HG03565 (cell line): ENCODE measurements around the gene AGAP2.
"Not testable (repeated sequence)": the region's sequence is repeated elsewhere in the genome, so short reads cannot be mapped to it uniquely, and the experiment has no call there.

ENCODE experiments used
- ATAC-seq: cut with Tn5 transposase; IDR thresholded peaks from one replicate; pipeline ENCODE4 v1.9.1; 2021; ENCODE audit warnings: mild to moderate bottlenecking, moderate library complexity; ENCODE audit not compliant: unreplicated experiment

AGAP2 gene

GRCh38 chr12:57707250-57707649, 31.3 kb downstream of the AGAP2 start:
- no peak for ATAC-seq

DNA sequence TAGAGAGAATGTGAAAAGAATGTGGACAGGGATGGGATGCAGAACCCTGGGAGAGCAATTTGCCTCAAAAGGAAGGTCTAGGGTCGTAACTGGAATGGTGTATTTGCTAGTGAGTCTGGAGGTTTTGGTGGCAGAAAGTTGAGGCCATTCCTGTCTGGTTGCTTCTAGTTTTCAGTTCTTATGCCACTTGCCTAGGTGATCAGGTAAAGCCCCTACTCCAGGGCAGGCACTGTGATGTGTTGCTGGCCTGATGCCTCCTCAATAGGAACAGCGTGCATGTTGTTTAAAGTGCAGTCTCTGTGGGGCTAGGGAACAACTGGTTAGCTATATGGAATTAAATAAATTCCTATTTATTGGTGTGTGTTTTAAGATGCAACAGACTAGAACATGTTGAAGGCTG, 38.2 kb downstream of the AGAP2 start:
- no peak for ATAC-seq

- ATAC-seq, result no peak
Measured at GRCh38 chr12:57698414-57698813, 40.1 kb downstream of the AGAP2 start.

- no peak for ATAC-seq
Measured at GRCh38 chr12:57697076-57697475, 41.5 kb downstream of the AGAP2 start.

DNA sequence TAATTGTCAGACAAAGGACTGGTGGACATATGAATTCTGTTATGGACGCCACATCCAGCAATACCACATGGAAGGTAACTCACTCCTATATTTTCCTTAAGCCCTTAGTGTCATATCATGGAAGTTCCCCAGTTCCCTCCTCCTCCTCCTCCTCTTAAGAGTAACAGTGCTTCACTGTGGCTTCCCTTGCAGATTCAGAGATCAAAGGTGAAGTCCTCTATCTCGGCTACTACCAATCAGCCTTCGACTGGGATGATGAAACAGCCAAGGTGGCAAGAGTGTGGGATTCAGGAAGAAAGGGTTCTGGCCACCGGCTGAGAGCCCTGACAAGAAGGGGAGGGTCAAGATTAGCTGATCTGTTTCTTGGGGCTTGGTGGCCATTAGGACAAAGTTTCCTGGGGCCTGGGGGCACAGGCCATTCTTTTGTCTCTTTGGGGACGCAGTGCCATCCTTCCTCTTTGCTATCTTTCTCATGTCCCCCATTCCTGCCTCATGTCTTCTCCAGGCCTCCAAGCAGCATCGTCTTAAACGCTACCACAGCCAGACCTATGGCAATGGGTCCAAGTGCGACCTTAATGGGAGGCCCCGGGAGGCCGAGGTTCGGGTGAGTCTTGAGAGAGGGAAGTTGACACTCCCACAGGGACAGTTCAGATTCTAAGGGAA, 42.6 kb downstream of the AGAP2 start:
- ATAC-seq, result no peak

DNA sequence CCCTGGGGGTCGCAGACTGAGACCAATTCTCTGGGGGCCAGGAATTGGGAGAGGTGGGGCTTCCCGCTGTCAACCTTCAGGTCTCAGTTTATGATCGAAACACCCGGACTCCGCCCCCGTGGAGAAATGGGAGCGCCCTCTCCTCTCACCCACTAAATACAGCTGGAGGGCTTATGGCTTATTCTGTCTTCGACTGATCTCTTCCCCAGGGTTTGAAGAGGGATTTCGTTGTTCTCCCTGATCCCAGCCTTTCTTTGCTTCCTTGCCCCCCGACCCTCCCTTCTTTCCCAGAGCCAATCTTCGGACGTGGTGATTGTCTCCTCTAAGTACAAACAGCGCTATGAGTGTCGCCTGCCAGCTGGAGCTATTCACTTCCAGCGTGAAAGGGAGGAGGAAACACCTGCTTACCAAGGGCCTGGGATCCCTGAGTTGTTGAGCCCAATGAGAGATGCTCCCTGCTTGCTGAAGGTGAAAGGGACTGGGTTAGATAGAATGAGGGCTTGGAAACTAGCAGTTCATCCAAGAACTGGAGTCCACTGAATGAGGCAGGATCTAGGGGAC, 44.0 kb downstream of the AGAP2 start:
- ATAC-seq, result no peak

DNA sequence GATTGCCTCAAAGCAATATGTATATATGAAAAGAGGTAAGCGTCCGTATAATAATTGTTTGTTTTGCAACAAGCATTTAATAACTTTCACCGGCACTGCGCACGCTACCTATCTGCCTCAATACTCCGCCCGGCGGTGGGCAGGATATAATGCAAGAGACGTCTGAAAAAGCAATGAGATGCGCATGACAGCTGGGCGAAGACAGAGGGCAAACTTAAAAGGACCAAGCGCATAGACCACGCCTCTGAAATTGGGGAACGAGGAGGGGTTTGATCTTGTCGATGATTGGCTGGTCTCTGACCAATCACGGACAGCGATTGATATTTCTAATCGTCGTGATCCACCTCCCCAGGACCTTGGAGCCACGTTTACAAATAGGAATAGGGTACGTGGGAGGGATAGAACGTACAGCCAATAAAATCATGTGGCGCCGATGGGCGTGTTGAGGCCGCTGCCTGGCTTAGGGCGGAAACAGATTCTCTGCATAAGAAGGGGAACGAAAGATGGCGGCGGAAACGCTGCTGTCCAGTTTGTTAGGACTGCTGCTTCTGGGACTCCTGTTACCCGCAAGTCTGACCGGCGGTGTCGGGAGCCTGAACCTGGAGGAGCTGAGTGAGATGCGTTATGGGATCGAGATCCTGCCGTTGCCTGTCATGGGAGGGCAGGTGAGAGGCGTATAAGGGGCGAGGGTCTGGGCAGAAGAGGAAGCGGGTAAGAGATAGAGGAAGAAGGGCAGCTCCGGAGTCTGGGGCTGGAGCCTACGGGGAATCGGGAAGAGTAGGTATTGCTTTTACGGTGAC, 44.7 kb downstream of the AGAP2 start, which contains the start of gene OS9:
OS9 (plus strand) TSS at position 474 of the 800 bp plus-strand sequence; CDS start at position 504, 30 bp downstream.
- ATAC-seq, result peak; percentile 95

GRCh38 chr12:57693317-57693658, 45.3 kb downstream of the AGAP2 start:
- no peak for ATAC-seq

- ATAC-seq, result no peak
Measured at GRCh38 chr12:57692500-57692899, 46.0 kb downstream of the AGAP2 start.

DNA sequence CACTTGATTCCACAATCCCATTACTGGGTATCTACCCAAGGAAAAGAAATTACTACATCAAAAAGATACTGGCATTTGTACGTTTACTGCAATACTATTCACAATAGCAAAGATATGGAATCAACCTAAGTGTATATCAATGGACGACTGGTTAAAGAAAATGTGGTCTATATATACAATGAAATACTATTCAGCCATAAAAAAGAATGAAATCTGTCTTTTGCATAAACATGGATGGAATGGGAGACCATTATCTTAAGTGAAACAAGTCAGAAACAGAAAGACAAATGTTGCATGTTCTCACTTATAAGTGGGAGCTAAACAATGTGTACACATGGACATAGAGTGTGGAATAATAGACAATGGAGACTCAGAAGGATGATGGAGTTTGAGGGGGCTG, 49.6 kb downstream of the AGAP2 start:
- no peak for ATAC-seq

DNA sequence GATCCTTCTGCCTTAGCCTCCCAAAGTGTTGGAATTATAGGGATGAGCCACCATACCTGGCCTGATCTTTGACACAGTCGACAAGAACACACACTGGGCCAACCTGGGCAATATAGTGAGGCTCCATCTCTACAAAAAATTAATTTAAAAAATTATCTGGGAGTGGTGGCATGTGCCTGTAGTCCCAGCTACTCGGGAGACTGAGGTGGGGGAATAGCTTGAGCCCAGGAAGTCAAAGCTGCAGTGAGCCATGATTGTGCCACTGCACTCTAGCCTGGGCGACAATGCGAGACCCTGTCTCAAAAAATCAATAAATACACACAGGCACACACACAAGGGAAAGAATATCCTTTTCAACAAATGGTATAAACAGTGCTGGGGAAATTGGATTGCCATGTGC, 50.7 kb downstream of the AGAP2 start:
- ATAC-seq, result no peak

DNA sequence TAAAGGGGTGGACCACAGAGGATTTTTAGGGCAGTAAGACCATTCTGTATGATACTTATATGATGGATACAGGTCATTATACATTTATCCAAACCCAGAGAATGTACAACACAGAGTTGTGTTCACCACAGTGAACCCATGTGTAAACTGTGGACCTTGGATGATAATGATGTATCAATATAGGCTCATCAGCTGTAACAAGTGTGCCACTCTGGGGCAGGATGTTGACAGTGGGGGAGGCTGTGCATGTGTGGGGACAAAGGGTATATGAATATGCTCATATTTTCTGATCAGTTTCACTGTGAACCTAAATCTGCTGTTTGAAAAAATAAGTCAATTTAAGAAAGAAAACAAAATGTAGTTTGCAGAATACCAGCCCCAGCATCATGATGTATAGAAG, 58.8 kb downstream of the AGAP2 start:
- no peak for ATAC-seq

DNA sequence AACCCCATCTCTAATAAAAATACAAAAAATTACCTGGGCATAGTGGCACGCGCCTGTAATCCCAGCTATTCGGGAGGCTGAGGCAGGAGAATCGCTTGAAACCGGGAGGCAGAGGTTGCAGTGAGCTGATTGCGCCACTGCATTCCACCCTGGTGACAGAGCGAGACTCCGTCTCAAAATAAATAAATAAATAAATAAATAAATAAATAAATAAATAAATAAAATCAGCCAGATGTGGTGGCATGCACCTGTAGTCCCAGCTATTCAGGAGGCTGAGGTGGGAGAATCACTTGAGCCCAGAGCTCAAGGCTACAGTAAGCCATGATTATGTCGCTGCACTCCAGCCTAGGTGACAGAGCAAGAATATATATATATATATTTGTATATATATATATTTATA, 60.6 kb downstream of the AGAP2 start:
- not testable (repeated sequence) for ATAC-seq

- no peak for ATAC-seq
Measured at GRCh38 chr12:57674691-57675090, 63.9 kb downstream of the AGAP2 start.
